ENCODE results near the gene AKAP14. TPM values are rescaled to one million over a fixed set of nuclear protein-coding genes. Genes with fewer than 3 reads are reported as not detected.

Gene AKAP14
- total RNA-seq, 4 donors from 2014 or later: not detected

DNA sequence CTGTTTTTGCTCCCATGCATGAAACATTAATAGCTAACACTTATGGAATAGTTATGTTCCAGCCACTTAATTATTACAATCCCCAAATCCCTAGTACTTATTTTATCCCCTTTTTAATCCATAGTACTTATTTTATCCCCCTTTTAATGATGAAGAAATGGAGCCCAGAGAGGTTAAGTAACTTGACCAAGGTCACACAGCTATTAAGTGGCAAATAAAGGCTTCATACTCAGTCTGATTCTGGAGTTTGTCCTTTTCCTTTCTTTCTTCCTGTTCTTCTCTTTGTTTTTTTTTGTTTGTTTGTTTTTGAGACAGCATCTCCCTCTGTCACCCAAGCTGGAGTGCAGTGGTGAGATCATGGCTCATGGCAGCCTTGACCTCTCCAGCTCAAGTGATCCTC is 45.6 kb downstream of the AKAP14 start:
- H3K4me1 ChIP-seq: peaks cover 0 to 29% (median 6%) of the 10 kb centered on the region in 3 donors
- H3K4me3 ChIP-seq: no peak overlapping the region
- ATAC-seq: no peak
- H3K27ac ChIP-seq: no peak overlapping the region
- H3K27me3 ChIP-seq: no peaks in the 10 kb centered on the region
- peaks cover 0 to 18% of the 10 kb centered on the region in 2 donors for H3K36me3 ChIP-seq
- no peak for TF ChIP-seq POLR2A (IDR thresholded peaks at IDR 0.05)
- TF ChIP-seq EP300 (IDR thresholded peaks at IDR 0.05): no peak
- TF ChIP-seq POLR2AphosphoS5 (IDR thresholded peaks at IDR 0.05): no peak
- TF ChIP-seq, protein P1, sequence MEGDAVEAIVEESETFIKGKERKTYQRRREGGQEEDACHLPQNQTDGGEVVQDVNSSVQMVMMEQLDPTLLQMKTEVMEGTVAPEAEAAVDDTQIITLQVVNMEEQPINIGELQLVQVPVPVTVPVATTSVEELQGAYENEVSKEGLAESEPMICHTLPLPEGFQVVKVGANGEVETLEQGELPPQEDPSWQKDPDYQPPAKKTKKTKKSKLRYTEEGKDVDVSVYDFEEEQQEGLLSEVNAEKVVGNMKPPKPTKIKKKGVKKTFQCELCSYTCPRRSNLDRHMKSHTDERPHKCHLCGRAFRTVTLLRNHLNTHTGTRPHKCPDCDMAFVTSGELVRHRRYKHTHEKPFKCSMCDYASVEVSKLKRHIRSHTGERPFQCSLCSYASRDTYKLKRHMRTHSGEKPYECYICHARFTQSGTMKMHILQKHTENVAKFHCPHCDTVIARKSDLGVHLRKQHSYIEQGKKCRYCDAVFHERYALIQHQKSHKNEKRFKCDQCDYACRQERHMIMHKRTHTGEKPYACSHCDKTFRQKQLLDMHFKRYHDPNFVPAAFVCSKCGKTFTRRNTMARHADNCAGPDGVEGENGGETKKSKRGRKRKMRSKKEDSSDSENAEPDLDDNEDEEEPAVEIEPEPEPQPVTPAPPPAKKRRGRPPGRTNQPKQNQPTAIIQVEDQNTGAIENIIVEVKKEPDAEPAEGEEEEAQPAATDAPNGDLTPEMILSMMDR (IDR thresholded peaks at IDR 0.05): no peak
- H3K9me3 ChIP-seq: no peaks in the 10 kb centered on the region

DNA sequence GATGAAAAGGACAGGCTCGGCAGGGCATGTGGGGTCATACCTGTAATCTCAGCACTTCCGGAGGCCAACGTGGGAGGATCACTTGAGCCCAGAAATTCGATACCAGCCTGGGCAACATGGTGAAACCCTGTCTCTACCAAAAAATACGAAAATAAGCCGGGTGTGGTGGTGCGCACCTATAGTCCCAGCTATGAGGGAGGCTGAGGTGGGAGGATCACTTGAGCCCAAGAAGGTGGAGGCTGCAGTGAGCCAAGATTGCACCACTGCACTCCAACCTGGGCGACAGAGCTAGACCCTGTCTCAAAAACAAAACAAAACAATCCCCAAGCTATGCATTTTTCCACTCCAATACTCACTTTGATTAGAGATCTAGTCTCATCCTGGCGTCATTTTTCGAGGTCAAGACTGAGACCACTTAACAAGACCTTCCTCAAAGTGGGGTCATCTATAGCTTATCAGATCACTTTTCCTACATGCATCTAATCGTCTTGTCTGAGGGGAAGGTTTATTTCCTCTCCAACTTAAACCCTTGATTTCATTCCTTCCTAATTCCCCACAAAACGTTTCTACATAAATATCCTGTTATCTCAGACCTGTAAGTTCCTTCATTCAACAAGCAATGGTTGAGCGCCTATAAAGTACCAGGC is 46.6 kb downstream of the AKAP14 start:
- Histone ChIP-seq H3K27me3 (no peaks in the 10 kb centered on the region), H3K4me1 (peaks cover 0 to 29% (median 6%) of the 10 kb centered on the region in 3 donors), H3K4me3 (peak overlapping the region; percentile 74 to 84), H3K36me3 (peaks cover 0 to 9% of the 10 kb centered on the region in 2 donors), H3K9me3 (no peaks in the 10 kb centered on the region), H3K27ac (peak overlapping the region in 3 of 4 donors; percentile 88 to 89 (median 89))
- 43 to 59% methylated on average over 4 to 13 of the region's 13 CpGs for WGBS, 2 donors (ENCODE audit: low coverage in 1 of 2)
- ATAC-seq: no peak
- TF ChIP-seq POLR2AphosphoS5 (IDR thresholded peaks at IDR 0.05) (no peak), EP300 (IDR thresholded peaks at IDR 0.05) (no peak), POLR2A (IDR thresholded peaks at IDR 0.05) (no peak)

DNA sequence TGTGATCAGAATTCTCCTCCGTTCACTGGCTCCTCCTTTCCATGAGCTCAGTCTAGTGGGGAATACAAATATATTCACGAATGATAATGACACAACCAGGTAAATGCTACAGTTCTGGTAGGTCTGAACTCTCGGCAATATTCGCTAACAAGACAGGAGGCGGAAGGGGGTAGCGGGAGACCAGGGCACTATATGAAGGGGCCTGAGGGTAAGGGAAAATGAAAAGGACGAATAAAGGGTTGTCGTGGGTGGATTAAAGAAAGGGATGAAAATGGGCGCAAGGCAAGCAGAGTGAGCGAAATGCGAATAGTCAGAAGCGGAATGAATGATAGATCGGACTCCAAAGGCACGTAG is 47.1 kb downstream of the AKAP14 start:
- Histone ChIP-seq H3K36me3 (peaks cover 0 to 6% of the 10 kb centered on the region in 2 donors), H3K4me3 (peak overlapping the region; percentile 74 to 84), H3K27me3 (no peaks in the 10 kb centered on the region), H3K4me1 (peaks cover 0 to 29% (median 6%) of the 10 kb centered on the region in 3 donors), H3K9me3 (no peaks in the 10 kb centered on the region), H3K27ac (peak overlapping the region; percentile 88 to 93 (median 89))
- ATAC-seq: no peak
- WGBS, 2 donors (ENCODE audit: low coverage in 1 of 2): 0 to 23% methylated on average over 8 to 13 of the region's 14 CpGs
- TF ChIP-seq EP300 (IDR thresholded peaks at IDR 0.05): no peak
- TF ChIP-seq POLR2AphosphoS5 (IDR thresholded peaks at IDR 0.05): no peak
- TF ChIP-seq, protein P1 (IDR thresholded peaks at IDR 0.05): no peak

DNA sequence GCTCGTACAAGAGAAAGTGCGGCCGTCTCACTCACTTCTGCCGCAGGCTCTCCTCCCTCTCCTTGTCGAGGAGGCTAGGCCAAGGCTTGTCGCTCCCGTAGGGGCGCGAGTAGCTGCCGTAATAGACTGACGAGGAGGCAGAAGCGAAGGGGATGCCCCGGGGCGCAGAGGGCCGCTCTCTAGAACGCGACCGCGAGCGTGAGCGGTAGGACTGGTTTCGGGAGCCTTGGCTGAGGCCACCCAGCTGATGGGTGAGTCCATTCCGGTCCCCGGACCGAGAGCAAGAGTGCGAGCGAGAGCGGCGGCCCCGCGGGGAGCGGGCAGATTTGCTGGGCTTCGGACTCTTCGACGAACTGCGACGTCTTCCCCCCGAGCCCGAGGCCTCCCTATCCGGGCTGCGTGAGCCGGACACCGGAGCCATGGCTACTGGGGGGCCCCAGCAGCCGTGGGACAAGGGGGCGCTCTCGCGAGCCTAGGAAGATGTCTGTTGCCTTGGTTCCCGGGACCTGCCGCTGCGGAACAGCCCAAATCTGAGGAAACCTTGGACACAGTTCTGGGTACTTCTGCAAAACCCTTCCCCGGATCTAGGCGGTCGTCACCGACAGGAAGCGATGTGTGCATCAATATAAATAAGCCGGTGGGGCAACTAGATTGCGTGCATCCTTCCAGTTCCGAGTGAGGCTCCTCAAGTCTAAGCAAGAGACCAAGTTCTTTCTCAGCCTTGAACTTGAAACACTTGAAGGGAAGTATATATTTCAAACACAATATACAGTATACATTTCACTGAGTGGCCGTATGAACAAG is 47.7 kb downstream of the AKAP14 start, which contains the start of gene NKAP:
Gene NKAP (minus strand): TSS at position 567 of the 804 bp plus-strand sequence. CDS start 146 bp downstream, at position 421.
- TF ChIP-seq POLR2AphosphoS5 (IDR thresholded peaks at IDR 0.05) (peak; percentile 35), EP300 (IDR thresholded peaks at IDR 0.05) (no peak), POLR2A (IDR thresholded peaks at IDR 0.05) (peak; percentile 28 to 42)
- TF ChIP-seq, protein P1 (IDR thresholded peaks at IDR 0.05): no peak
- no peaks in the 10 kb centered on the region for H3K27me3 ChIP-seq
- no peaks in the 10 kb centered on the region for H3K36me3 ChIP-seq
- peak within 1 kb of the TSS; percentile 88 to 93 (median 89) for H3K27ac ChIP-seq
- H3K9me3 ChIP-seq: no peaks in the 10 kb centered on the region
- H3K4me1 ChIP-seq: peaks cover 0 to 29% (median 6%) of the 10 kb centered on the region in 3 donors
- 3 to 17% methylated on average over 5 to 21 of the region's 59 CpGs for WGBS, 2 donors (ENCODE audit: low coverage in 1 of 2)
- H3K4me3 ChIP-seq: peak within 1 kb of the TSS; percentile 74 to 84
- peak; percentile 96 for ATAC-seq

DNA sequence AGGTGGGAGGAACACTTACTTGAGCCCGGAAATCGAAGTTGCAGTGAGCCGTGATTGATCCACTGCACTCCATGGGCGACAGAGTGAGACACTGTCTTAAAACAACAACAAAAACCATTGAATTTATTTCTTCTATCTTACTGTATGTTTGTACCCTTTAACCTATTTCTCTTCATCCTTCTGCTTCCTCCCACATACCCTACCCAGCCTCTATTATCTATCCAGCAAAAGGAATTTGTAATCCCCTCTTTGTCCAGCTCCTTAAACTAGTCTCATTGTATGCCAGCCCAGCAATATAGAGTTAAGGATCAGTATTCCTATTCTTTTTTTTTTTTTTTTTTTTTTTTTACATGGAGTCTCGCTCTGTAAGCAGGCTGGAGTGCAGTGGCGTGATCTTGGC is 49.8 kb downstream of the AKAP14 start:
- Histone ChIP-seq H3K4me3 (no peak overlapping the region), H3K27ac (no peak overlapping the region), H3K36me3 (no peaks in the 10 kb centered on the region), H3K27me3 (no peaks in the 10 kb centered on the region), H3K9me3 (no peaks in the 10 kb centered on the region), H3K4me1 (peaks cover 0 to 29% (median 6%) of the 10 kb centered on the region in 3 donors)
- WGBS, 2 donors (ENCODE audit: low coverage in 1 of 2): 88 to 89% methylated on average over 3 to 4 of the region's 6 CpGs
- ATAC-seq: no peak
- TF ChIP-seq POLR2A (IDR thresholded peaks at IDR 0.05) (no peak), POLR2AphosphoS5 (IDR thresholded peaks at IDR 0.05) (no peak), EP300 (IDR thresholded peaks at IDR 0.05) (no peak)
- TF ChIP-seq, protein P1 (IDR thresholded peaks at IDR 0.05): no peak
